Amniotic epithelial cell (primary cell): ENCODE data around the gene THRB.

Experiments
- DNase-seq: peaks from one replicate; pipeline ENCODE4 v3.0.0-alpha.2; 2010; ENCODE audit warnings: low read depth

THRB gene

DNA sequence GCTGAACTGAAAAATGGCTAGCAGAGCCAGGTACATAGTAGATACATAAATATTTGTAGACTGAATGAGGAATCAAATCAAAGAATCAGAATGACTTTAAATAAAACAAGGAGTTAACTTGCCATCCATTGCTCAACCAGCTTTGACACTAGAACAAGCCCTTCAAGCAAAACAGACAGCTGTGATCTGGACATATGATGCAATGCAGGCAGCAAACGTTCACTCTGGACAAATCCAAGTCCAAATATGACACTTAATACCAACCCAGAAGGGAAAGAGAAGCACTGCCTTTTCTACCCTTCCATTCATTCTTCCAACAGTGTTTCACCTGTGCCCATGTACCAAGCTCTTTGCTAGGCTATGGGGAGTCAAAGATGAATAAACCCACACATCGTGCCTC is 4.5 kb downstream of the THRB start:
- no peak for DNase-seq

DNA sequence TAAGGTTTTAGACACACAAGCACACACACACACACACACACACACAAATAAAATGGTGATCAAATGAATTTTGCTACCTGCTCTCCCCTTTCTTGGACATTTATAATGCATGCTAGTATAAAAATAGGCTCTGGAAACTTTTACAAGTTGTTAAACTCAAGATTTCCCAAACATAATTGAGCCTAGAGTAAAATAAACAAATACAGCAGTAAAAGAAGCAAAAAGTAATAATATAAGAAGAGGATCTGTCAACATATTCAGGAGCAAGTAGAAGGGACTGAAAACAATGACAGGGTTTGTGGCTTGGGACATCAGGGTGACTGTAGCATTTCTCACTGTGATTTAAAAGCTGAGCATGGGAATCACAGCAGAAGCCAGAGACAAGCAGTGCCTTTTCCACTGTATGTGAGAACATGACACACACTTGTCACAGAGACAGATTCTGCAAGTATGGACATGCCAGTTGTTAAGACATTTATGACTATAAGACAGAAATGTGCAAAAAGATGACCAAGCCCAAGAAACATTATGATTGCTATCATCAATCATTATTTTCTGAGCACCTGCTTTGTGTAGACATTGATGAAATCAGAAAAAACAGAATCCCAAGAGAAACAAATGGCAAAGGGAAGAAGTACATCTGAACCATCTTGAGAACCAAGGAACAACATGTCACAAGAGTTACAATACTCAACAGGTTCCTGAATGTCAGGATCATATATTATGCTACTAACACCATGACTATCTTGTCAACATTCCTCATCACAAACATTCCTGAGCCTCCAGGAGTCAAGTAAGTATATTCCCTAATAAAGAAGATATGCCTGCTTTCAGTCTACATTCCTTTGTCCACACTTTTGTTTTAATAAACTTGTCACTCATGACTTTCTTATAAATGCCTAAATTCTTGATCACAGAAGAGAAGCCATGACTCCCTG is 7.1 kb downstream of the THRB start:
- DNase-seq: no peak

DNA sequence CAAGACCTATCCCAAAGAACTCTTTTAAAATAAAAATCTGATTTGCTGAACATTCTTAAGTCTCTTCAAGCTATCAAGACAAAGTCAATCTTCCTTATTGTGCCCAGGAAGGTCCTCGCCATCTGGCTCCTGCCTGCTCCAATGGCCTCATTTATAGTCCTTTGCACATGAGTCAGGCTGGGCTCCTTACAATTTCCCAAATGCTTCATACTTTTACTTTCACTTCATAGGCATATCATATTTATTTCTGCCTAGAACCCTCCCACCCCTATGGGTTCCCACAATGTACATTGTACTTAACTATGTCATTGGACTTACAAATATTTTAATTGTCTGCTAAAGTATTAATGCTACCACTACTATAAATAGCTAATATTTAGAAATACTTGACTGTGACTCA is 9.1 kb downstream of the THRB start:
- no peak for DNase-seq

DNA sequence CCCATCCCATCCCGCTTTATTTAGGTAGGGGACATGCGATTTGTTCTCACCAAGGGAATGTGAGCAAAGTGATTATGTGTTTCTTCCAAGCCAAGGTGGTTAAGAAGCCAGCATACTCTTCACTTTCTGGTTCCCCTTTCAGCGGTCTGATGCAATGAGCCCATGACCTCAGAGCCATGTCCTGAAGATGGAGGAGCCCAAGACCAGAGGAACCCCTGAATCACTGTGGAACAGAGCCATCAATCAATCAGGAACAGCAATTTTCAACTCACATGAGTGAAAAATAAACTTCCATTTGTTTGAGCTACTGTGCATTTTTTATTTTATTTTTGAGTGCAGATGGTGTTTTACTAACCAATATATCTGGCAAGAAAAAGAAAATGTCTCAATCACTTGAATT is 10.8 kb downstream of the THRB start:
- DNase-seq: no peak

DNA sequence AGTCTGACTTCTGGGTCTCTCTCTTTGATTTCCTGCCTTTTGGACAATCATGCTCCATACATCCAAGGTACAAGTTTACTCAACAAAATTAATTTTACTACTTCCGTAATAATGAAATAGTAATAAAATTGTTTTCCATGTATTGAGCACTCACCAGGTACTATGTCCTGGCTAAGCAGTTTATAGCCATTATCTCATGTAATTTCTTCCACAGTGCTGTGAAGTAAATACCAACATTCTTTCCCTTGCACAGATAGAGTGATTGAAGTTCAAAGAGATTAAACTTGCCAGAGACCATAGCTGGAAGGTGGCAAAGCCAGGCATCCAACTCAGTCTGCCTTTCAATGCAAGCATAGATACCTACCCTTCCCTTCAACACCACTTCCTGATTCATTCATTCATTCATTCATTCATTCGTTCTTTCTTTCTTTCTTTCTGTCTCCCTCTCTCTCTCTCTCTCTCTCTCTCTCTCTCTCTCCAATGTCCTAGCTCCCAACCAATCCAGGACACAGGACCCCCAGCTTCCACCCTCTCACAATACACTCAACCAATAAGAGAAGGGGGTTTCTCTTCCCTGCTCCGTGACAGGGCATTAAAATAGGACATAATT is 12.4 kb downstream of the THRB start:
- no peak for DNase-seq

DNA sequence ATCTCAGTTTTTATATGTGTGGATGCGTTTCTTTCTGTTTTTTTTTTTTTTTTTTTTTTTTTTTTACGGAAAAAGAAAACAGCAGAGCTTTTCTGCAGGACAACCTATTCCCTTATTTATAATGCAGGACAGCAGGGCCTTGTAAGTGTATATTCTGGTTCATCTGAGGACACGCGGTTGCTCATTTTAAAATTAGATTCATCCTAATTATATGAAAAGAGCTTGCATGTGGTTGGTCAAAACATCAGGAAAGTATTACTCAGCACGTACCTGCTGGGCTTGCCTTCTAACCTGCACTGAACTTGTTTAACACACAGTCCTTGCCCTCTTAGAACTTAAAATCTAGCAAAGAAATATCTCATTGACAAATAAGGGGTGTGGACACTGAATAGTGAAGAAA is 13.5 kb downstream of the THRB start:
- DNase-seq: no peak

DNA sequence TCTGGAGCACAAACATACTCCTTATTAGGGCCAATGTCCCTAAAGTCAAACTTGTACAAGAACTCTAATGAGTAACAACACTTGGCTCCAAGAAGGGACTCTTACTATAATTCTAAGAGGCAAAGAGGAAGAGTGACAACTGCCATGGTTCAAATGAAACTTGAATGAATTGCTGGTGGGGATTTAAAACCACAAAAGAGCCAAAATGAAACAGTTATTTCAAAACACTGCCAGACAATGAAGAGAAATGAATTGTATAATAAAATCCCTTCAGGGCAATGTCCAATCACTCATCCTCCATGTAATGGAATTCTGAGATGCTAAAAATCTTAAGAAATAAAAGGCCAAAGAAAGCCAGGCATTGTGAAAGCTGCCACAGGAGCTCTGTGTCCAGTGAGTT is 14.2 kb downstream of the THRB start:
- no peak for DNase-seq

DNA sequence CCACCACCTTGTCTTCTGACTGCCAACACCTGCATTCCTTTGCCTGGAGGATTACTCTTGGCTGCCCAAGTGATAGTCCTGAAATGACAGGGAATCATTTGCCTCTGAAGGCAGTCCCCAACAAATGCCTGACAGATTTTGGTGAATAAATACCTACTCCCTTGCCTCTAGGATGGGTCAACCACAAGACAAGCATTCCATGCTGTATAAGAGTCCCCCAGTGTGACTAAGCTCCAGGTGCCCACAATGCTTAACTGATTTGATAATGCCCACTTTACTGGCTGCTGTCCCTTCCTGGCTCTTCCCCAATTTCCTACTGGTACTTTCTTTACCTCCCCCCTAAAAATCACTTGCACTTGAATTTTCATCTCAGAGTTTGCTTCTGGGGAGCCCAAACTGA is 14.8 kb downstream of the THRB start:
- DNase-seq: no peak

DNA sequence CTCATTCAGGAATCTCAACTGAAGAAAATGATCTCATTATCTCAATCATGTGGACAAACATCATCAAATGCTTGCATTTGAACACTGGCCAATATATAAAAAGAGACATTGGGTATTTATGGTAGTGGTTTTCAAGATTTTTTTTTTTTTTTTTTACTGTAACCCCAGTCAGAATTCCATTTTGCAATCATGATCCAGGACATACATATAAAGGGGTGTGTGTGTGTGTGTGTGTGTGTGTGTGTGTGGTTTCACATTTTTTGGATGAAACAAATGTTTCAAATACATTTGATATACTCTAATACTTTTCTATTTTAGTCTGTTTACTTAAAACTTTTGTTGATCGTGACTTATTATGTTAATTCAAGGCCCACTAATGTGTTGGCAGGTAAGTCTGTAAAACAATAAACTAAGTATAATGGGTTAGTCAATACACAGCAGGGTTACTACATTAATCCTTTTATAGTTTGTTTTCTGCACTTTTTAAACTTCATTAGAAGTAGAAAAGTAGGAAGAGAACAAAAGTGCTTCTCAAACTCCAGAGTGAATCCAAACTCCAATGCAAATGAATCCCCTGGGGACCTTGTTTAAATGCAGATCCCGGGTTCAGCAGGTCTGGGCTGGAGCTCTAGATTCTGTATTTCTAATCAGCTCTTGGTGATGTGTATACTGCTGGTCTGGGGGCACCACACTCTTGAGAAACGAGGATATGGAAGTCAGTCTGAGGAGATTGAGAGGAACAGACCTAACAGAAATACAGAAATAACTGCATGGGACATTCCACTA is 17.6 kb downstream of the THRB start:
- DNase-seq: no peak

DNA sequence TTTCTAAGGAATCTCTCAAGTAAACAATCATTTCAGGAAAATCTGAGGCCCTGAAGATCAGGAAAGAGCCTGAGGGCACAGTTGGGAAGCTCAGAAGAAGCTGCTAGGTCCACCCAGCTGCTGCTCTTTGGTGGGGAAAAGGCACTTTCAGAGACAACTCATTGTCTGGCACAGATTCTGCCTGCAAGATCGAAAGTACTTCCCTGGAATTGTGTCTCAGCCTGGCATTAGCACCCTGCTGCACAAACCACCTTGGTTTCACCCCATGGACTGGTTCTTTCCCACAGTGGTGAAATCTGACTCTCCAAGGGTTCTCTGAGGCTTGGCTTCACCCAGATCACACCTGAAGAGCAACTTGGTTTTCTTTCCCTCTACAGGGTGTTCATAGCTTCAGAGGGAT is 18.7 kb downstream of the THRB start:
- DNase-seq: no peak

DNA sequence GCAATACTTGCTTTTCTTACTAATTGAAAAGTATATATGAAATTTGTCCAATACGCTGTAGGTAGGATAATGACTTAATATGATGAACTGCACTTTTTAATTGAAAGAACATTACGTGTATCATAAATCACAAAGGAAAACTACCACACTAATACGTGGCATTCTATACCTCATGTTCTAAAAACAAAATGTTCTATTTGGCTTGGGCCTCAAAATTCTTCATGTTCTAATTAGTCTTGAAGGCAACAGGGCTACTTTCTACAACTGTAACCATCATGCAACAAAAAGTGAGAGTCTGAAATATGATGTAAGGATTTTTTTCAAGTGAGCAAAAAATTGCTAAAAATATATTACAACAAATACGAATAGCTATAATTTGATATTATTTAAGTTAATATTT is 19.8 kb downstream of the THRB start:
- DNase-seq: no peak

DNA sequence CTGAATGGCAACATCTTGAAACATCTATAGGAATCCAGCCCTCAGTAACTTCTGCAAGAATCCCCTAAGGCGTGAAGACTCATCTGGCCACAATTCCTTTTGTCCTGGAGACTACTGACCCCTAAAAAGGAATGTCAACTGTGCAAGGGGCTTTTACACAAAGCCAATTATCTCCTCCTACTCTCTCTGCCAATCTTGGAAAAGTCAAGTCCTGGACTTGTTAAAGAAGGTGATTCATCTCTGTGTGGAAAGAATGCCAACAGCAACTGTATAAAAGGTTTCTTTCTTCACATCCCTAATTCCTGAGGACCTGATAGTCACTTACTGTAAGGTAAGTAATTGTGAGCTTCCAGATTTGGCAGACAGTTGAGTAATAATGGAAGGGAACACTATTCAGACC is 22.3 kb downstream of the THRB start:
- no peak for DNase-seq

DNA sequence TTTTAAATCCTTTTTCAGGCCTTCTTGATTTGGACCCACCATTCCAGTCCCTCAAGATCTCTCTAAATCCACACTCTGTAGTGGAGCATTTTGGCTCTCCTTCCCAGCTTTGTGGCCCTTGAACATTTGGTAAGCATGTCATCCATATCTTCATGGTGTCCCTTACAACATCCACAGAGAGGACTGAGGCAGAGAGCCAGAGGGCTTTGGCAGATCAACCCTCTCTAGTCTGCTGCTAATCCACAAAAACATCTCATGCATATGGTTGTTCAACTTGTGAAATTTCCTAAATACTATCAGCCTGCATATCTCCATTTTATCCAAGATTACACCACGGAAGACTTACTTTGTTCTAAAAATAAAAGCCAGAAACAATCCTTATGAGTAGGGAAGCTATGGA is 23.2 kb downstream of the THRB start:
- DNase-seq: no peak

DNA sequence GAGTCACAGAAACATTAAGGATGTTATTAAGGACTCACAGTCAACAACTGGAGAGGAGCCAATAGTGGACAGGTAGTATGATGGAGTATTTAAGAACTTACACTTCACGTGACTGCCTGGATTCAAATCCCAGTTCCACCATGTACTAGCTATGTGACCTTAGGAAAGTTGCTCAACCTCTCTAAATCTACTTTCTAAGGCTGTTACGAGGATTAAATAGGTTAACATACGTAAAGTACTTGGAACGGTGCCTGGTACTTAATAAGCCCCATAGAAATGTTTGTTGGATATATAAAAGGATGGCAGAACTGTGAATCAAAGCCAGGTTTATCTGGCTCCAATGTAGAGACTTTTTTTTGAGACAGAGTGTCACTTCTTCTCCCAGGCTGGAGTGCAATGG is 24.4 kb downstream of the THRB start:
- peak; percentile 18 for DNase-seq

DNA sequence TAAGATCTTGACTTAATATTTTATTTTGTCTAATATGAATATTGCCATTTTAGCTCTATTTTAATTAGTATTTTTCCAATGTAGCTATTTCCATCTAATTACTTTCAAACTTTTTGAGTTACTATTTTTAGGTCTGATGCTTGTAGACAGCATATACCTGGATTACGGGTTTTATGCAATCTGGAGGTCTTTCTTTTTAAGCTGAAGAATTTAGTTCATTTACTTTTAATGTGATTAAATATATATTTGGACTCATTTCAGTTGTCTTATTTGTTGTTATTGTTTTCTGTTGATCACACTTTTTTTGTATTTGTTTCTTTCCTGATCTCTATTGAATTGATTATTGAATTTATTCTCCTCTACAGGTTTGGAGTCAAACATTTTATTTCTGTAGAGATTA is 30.3 kb downstream of the THRB start:
- DNase-seq: no peak

DNA sequence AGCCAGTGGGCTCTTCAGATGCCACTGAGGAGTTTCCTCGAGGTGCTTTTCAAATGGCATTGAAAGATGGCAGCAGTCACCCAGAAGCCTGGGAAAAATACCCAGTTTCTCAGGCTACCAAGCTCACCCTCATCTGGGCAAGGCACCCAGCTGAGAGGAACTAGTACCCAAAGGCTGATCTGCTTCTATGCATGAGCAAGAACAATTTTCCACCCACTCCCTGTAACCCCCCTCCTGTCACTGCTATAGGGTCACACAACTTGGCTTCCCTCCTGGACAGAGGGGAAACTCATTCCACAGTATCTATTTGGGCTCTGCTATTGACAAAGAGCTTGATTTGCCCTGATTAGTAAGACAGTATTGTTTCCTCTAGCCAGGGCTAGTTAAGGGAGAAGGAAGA is 31.9 kb downstream of the THRB start:
- no peak for DNase-seq

DNA sequence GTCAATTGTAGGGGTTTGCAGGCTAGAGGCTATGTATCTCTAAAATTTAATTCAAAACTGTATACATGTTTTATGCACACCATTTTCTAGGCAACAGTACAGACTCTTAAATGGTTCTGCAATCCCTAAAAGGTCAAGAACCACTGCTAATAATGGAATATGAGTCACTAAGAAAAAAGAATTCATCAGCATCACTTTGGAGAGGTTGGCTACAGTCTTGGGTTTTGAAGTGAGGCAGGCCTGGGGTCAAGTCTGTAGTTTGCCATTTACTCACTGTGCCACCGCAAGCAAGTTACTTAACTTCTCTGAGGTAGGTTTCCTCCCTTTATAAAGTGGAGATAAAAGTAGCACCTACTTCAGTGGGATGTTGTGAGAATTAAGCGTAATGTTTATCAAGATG is 33.7 kb downstream of the THRB start:
- DNase-seq: no peak

DNA sequence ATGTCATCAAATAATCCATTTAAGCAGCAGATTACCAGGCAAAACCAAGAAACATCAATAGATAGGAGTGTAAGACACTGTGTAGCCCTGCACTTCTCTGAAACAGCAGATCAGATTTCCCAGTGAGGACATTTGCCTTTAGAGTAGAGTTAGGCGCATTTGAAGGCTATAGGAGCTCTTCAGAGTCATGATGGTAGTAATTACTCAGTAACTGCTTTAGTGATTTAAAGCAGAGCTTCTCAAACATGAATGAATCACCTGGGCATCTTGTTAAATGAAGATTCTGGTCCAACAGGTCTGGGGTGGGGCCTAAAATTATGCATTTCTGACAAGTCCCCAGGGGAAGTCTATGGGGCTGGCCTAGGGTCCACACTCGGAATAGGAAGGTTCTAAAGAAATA is 36.9 kb downstream of the THRB start:
- no peak for DNase-seq

DNA sequence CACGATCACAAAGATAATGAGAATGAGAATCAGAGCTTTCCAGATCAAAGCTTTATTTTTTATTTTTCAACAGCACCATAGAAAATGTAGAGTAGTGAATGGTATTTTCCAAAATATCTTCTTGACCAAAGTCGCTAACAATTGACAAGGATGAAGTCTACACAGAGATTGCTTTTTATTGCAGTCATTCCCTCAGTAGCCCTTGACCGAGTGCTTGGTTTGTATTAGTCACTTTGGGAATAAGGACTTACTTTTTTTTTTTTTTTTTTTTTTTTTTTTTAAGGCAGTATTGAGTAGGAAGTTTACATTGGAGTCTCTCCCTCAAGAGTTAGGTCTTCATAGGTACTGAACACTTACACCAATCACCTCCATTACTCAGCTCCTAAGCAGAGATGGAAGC is 39.8 kb downstream of the THRB start:
- no peak for DNase-seq

DNA sequence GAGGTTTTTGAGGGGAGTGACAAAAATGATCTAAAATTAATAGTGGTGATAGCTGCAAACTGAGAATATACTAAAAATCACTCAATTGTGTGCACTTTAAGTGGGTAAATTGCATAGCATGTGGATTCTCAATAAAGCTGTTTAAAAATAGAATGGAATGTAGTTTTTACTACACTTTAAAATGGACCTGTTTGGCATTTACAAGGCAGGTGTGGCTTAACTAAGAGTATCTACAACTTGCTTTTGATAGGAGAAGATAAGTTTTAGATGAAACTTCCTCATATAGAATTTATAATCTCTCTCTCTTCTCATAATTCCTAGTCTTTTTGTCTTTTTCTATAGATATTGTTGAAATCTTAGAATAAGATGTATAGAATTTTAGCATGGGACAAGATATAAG is 40.3 kb downstream of the THRB start:
- DNase-seq: no peak

DNA sequence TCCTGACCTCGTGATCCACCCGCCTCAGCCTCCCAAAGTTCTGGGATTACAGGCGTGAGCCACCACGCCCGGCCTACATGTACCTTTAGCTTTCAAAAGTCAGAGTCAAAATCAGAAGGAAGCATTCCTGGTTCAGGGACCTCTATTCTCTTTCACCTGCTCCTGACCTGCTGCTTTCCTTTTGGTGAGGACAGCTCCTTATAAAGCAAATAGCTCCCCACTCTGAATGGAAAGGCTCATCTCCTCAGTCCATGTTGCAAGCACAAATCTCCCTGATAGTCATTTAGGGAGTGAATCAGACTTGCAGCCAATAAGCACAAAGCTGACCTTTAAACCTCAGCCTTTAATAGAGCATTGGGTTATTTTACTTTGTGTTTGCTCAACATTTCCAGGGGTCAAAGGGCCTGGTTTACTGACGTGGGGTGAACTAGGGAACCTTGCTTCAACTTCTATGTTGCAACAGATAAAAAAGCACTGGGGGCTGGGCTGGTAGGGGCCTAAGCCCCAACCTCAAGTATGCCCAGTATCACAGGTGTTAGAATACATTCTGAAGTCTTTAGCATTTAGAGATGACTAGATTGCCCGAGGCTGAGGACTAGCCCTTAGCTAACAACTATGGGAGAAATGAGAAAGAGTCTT is 43.1 kb downstream of the THRB start:
- no peak for DNase-seq

DNA sequence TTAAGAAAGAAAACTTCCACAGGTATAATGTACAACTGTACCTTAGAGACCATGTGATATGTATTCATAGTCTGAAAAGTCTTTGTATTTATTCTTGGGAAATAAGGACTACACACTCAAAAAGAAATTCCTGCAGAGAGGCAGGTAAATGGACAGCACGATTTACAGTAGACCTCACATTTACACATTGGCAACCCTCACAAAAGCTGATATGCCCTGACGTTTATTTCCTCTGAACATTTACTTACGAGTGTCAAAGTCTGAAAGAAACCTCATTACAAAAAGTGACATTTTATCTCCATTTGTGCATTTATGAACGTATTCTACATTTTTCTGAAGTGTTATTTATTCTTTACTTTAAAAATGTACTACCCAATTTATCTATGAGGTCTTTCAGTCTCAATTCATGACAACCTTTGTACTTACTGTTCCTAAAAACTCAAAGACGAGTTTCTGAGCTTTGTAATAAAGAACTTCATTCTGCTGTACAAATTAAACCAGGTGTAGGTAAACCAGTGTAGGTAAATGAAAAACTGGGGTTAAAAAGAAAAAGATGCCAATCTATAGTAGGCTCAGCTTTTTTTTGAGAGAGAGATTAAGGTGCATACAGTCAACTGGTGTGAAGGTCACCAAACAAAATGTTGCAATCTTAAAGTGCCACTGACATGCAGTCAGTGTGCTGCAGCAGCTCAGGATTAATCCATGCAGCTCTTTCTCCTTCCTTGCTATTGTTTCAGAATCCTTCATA is 44.3 kb downstream of the THRB start:
- no peak for DNase-seq
